Measurements from ENCODE around the gene COMTD1. TPM values are rescaled to one million over a fixed set of nuclear protein-coding genes. Genes with fewer than 3 reads are reported as not detected.

The COMTD1 gene
- total RNA-seq, 1 experiment from 2014 or later = 20.5 TPM

DNA sequence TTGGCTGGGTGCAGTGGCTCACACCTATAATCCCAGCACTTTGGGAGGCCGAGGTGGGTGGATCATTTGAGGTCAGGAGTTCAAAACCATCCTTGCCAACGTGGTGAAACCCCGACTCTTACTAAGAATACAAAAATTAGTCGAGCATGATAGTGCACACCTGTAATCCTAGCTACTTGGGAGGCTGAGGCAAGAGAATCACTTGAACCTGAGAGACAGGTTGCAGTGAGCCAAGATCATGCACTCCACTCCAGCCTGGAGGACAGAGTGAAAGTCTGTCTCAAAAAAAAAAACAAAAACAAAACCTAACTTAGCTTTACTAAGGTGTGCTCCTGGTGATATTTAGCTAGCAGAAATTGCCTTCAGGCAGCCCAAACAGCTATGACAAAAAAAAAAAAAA lies 49.4 kb downstream of the COMTD1 start:
- no peaks in the 10 kb centered on the region for H3K27me3 ChIP-seq (ENCODE audit: insufficient read depth, low read depth)
- H3K4me3 ChIP-seq = no peak overlapping the region
- no peaks in the 10 kb centered on the region for H3K9me2 ChIP-seq (ENCODE audit: insufficient read depth)
- no peak overlapping the region for H2AFZ ChIP-seq
- intact Hi-C loops (cut with micrococcal nuclease; ENCODE audit: unreplicated experiment) = no loop called here
- POLR2A ChIA-PET (ENCODE audit: unreplicated experiment) = interaction anchor here (0.5 kb wide), 1 partner anchor 63 kb away, joined by 3 read pairs; no protein-coding TSS in a partner anchor
- H3F3A ChIP-seq (ENCODE audit: insufficient read depth, low read depth) = peaks cover 43% of the 10 kb centered on the region
- H3K4me2 ChIP-seq = peak overlapping the region; percentile 56; the same call in 1 of the 2 replicates
- no peaks in the 10 kb centered on the region for H3K36me3 ChIP-seq (ENCODE audit: low read depth)
- no peaks in the 10 kb centered on the region for H4K20me1 ChIP-seq (ENCODE audit: insufficient read depth)
- no peaks in the 10 kb centered on the region for H3K9me3 ChIP-seq (ENCODE audit: insufficient read depth, low read depth)
- CTCF ChIA-PET = interaction anchor here (0.7 kb wide), 1 partner anchor 201 kb away, joined by 3 read pairs; no protein-coding TSS in a partner anchor
- peaks cover 46% of the 10 kb centered on the region for H3K4me1 ChIP-seq (replicated peaks; ENCODE audit: insufficient read depth)
- H3K27ac ChIP-seq = peak overlapping the region; percentile 49
- BruUV-seq (replicated peaks) = TSS peak; percentile 11
- no peaks in the 10 kb centered on the region; the same call in none of the 2 replicates for H3K79me2 ChIP-seq (ENCODE audit: low read depth)
- TF ChIP-seq EZH2 (IDR thresholded peaks at IDR 0.05; ENCODE audit: low read depth) (no peak), CTCF (conservative IDR thresholded peaks at IDR 0.05) (no peak)
- DNase-seq = no peak

Other genes with a start within 250 kb of the COMTD1 start
- gene SAMD8, start 124.3 kb downstream of the COMTD1 start, total RNA-seq (2021) = 27.6 and 31.1 TPM in 2 replicates
- 241 and 243 TPM in 2 replicates for gene VDAC2, start 25.2 kb downstream of the COMTD1 start, total RNA-seq (2021)
- 1.4 and 1.5 TPM in 2 replicates for gene ZNF503, start 165.8 kb upstream of the COMTD1 start, total RNA-seq (2021)
- not detected in 2 replicates for gene LRMDA, start 195.7 kb upstream of the COMTD1 start, total RNA-seq (2021)

All from PC-9 (cell line).